Measurements from ENCODE around the gene POLR1B. TPM values are rescaled to one million over a fixed set of nuclear protein-coding genes. Genes with fewer than 3 reads are reported as not detected.

POLR1B gene
- total RNA-seq, 1 experiment from 2014 or later = 83.6 TPM

DNA sequence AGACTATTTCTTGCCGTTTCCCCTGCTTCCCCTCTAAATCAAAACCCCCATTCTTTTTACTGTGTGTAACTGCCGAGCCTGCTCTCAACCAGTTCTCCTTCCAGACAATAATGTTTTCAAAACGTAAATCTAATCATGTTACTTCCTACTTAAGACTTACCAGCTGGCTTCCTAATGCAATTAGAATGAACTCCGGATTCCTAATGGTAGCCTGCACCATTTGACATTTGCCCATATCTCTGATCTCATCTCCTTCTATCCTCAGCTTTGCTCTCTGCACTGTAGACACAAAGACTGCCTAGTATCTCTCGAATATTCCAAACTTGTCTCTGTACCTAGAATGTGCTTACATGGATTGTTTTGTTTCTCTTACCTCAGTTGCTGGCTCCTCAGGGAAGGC lies 47.4 kb upstream of the POLR1B start:
- Histone ChIP-seq H2AK5ac (ENCODE audit: insufficient read length, low read length) (no peak overlapping the region), H3K23me2 (ENCODE audit: insufficient read length, low read depth, low read length, poor library complexity, severe bottlenecking) (no peaks in the 10 kb centered on the region), H2BK120ac (ENCODE audit: low read depth, low read length, poor library complexity, severe bottlenecking) (no peak overlapping the region), H2BK15ac (ENCODE audit: low read depth, low read length) (no peak overlapping the region), H2AFZ (ENCODE audit: low read length) (no peak overlapping the region), H3K18ac (ENCODE audit: insufficient read length, low read depth, low read length) (no peak overlapping the region), H3K4me2 (ENCODE audit: insufficient read depth, insufficient read length, low read length) (no peak overlapping the region), H4K20me1 (ENCODE audit: control insufficient read depth, insufficient read depth, insufficient read length) (no peaks in the 10 kb centered on the region), H3K79me2 (ENCODE audit: insufficient read depth, low read length) (no peaks in the 10 kb centered on the region), H2BK12ac (ENCODE audit: insufficient read length, low read depth, low read length) (no peak overlapping the region), H3K27me3 (ENCODE audit: insufficient read depth, low read length) (no peaks in the 10 kb centered on the region), H3K27ac (ENCODE audit: insufficient read length, low read depth, low read length) (no peak overlapping the region), H3K9ac (ENCODE audit: extremely low read depth, insufficient read length, low read length) (no peak overlapping the region), H3K9me3 (ENCODE audit: control insufficient read depth, low read depth, low read length) (no peaks in the 10 kb centered on the region), H2BK20ac (ENCODE audit: low read depth, low read length, poor library complexity, severe bottlenecking) (no peak overlapping the region), H3K23ac (ENCODE audit: insufficient read length, low read depth, low read length) (no peak overlapping the region), H3K56ac (ENCODE audit: insufficient read length, low read depth, low read length) (no peak overlapping the region), H4K5ac (ENCODE audit: insufficient read length, low read depth, low read length) (no peak overlapping the region), H2BK5ac (ENCODE audit: insufficient read length, low read length) (no peak overlapping the region), H3T11ph (ENCODE audit: low read length) (no peak overlapping the region), H3K4ac (ENCODE audit: low read depth, low read length) (no peak overlapping the region), H4K8ac (replicated peaks; ENCODE audit: insufficient read length, low read depth, low read length) (no peak overlapping the region), H3K4me1 (ENCODE audit: insufficient read depth, low read length) (no peaks in the 10 kb centered on the region), H4K91ac (ENCODE audit: insufficient read length, low read depth, low read length) (no peak overlapping the region), H3K14ac (ENCODE audit: insufficient read depth, low read length) (no peak overlapping the region), H3K79me1 (ENCODE audit: insufficient read depth, low read depth, low read length, poor library complexity, severe bottlenecking) (peaks cover 5% of the 10 kb centered on the region)
- no peak overlapping the region for H3K4me3 Mint-ChIP-seq
- peaks cover 0 to 5% of the 10 kb centered on the region in 2 experiments; a peak in 2 of 4 replicates for H3K4me1 Mint-ChIP-seq
- H3K9me3 Mint-ChIP-seq = no peaks in the 10 kb centered on the region
- TF ChIP-seq, protein P1, sequence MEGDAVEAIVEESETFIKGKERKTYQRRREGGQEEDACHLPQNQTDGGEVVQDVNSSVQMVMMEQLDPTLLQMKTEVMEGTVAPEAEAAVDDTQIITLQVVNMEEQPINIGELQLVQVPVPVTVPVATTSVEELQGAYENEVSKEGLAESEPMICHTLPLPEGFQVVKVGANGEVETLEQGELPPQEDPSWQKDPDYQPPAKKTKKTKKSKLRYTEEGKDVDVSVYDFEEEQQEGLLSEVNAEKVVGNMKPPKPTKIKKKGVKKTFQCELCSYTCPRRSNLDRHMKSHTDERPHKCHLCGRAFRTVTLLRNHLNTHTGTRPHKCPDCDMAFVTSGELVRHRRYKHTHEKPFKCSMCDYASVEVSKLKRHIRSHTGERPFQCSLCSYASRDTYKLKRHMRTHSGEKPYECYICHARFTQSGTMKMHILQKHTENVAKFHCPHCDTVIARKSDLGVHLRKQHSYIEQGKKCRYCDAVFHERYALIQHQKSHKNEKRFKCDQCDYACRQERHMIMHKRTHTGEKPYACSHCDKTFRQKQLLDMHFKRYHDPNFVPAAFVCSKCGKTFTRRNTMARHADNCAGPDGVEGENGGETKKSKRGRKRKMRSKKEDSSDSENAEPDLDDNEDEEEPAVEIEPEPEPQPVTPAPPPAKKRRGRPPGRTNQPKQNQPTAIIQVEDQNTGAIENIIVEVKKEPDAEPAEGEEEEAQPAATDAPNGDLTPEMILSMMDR (conservative IDR thresholded peaks at IDR 0.05) = no peak
- no peak for DNase-seq
- no CpG with 5 or more reads among the region's 5 CpGs for WGBS (ENCODE audit: extremely low coverage, insufficient read length, low lambda C conversion rate)
- peaks cover 5 to 20% (median 15%) of the 10 kb centered on the region in 3 experiments; a peak in 6 of 7 replicates for H3K36me3 Mint-ChIP-seq (ENCODE audit: insufficient read depth in 1 of 3, low read depth in 3 of 3)
- no peaks in the 10 kb centered on the region for H3K27me3 Mint-ChIP-seq (ENCODE audit: low read depth)
- no peak overlapping the region for H3K27ac Mint-ChIP-seq

Measured in H9 (cell line).